Ishikawa (cell line): ENCODE results near the gene FAM187B.

Experiments
- CEBPB ChIP-seq: IDR thresholded peaks from 2 replicates; pipeline ENCODE4 v1.6.1; 2012
- EGR1 ChIP-seq: IDR thresholded peaks from 2 replicates; pipeline ENCODE4 v1.6.1; 2012
- EP300 ChIP-seq: IDR thresholded peaks from 2 replicates; pipeline ENCODE4 v1.6.1; 2012; ENCODE audit warnings: borderline replicate concordance
- NFIC ChIP-seq: IDR thresholded peaks from 2 replicates; pipeline ENCODE4 v1.6.1; 2012
- RAD21 ChIP-seq: IDR thresholded peaks from 2 replicates; pipeline ENCODE4 v1.6.1; 2012; ENCODE audit warnings: low read depth
- TAF1 ChIP-seq: IDR thresholded peaks from 2 replicates; pipeline ENCODE4 v1.6.1; 2012; ENCODE audit warnings: low read depth, mild to moderate bottlenecking
- TEAD4 ChIP-seq: IDR thresholded peaks from 2 replicates; pipeline ENCODE4 v1.6.1; 2012
- YY1 ChIP-seq: IDR thresholded peaks from 2 replicates; pipeline ENCODE4 v1.6.1; 2012; ENCODE audit warnings: low read depth
- TF ChIP-seq, protein P1 (sequence below): IDR thresholded peaks from 2 replicates; pipeline ENCODE4 v1.6.1; 2012; ENCODE audit warnings: low read depth, mild to moderate bottlenecking
- TF ChIP-seq, protein P2 (sequence below): IDR thresholded peaks from 2 replicates; pipeline ENCODE4 v1.6.1; 2012
- TF ChIP-seq, protein P3 (sequence below): IDR thresholded peaks from 2 replicates; pipeline ENCODE4 v1.6.1; 2012

GRCh38 chr19:35207391-35207871 is 21.1 kb downstream of the FAM187B start:
- TF ChIP-seq, protein P1, sequence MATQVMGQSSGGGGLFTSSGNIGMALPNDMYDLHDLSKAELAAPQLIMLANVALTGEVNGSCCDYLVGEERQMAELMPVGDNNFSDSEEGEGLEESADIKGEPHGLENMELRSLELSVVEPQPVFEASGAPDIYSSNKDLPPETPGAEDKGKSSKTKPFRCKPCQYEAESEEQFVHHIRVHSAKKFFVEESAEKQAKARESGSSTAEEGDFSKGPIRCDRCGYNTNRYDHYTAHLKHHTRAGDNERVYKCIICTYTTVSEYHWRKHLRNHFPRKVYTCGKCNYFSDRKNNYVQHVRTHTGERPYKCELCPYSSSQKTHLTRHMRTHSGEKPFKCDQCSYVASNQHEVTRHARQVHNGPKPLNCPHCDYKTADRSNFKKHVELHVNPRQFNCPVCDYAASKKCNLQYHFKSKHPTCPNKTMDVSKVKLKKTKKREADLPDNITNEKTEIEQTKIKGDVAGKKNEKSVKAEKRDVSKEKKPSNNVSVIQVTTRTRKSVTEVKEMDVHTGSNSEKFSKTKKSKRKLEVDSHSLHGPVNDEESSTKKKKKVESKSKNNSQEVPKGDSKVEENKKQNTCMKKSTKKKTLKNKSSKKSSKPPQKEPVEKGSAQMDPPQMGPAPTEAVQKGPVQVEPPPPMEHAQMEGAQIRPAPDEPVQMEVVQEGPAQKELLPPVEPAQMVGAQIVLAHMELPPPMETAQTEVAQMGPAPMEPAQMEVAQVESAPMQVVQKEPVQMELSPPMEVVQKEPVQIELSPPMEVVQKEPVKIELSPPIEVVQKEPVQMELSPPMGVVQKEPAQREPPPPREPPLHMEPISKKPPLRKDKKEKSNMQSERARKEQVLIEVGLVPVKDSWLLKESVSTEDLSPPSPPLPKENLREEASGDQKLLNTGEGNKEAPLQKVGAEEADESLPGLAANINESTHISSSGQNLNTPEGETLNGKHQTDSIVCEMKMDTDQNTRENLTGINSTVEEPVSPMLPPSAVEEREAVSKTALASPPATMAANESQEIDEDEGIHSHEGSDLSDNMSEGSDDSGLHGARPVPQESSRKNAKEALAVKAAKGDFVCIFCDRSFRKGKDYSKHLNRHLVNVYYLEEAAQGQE = no peak
- TF ChIP-seq RAD21 (no peak), TAF1 (no peak), NFIC (no peak), CEBPB (no peak), TEAD4 (no peak), EGR1 (no peak), EP300 (no peak), YY1 (no peak)
- TF ChIP-seq, protein P2, sequence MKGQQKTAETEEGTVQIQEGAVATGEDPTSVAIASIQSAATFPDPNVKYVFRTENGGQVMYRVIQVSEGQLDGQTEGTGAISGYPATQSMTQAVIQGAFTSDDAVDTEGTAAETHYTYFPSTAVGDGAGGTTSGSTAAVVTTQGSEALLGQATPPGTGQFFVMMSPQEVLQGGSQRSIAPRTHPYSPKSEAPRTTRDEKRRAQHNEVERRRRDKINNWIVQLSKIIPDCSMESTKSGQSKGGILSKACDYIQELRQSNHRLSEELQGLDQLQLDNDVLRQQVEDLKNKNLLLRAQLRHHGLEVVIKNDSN = no peak
- TF ChIP-seq, protein P3, sequence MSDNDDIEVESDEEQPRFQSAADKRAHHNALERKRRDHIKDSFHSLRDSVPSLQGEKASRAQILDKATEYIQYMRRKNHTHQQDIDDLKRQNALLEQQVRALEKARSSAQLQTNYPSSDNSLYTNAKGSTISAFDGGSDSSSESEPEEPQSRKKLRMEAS = no peak
